ENCODE results near the gene KMT2E. TPM values are rescaled to one million over a fixed set of nuclear protein-coding genes. Genes with fewer than 3 reads are reported as not detected.
"Not testable (repeated sequence)": the region's sequence is repeated elsewhere in the genome, so short reads cannot be mapped to it uniquely, and the experiment has no call there.

KMT2E gene, protein sequence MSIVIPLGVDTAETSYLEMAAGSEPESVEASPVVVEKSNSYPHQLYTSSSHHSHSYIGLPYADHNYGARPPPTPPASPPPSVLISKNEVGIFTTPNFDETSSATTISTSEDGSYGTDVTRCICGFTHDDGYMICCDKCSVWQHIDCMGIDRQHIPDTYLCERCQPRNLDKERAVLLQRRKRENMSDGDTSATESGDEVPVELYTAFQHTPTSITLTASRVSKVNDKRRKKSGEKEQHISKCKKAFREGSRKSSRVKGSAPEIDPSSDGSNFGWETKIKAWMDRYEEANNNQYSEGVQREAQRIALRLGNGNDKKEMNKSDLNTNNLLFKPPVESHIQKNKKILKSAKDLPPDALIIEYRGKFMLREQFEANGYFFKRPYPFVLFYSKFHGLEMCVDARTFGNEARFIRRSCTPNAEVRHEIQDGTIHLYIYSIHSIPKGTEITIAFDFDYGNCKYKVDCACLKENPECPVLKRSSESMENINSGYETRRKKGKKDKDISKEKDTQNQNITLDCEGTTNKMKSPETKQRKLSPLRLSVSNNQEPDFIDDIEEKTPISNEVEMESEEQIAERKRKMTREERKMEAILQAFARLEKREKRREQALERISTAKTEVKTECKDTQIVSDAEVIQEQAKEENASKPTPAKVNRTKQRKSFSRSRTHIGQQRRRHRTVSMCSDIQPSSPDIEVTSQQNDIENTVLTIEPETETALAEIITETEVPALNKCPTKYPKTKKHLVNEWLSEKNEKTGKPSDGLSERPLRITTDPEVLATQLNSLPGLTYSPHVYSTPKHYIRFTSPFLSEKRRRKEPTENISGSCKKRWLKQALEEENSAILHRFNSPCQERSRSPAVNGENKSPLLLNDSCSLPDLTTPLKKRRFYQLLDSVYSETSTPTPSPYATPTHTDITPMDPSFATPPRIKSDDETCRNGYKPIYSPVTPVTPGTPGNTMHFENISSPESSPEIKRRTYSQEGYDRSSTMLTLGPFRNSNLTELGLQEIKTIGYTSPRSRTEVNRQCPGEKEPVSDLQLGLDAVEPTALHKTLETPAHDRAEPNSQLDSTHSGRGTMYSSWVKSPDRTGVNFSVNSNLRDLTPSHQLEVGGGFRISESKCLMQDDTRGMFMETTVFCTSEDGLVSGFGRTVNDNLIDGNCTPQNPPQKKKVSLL (N-terminal part only)
- total RNA-seq: 72.4 TPM
- long read RNA-seq, transcript KMT2E-214 (7 exons, 1,133 nt): major isoform, 5 of 237 reads
- long read RNA-seq, partial matches to known transcripts: 70 of 237 reads
- long read RNA-seq, other reads (novel, unspliced or antisense): 159 of 237 reads

DNA sequence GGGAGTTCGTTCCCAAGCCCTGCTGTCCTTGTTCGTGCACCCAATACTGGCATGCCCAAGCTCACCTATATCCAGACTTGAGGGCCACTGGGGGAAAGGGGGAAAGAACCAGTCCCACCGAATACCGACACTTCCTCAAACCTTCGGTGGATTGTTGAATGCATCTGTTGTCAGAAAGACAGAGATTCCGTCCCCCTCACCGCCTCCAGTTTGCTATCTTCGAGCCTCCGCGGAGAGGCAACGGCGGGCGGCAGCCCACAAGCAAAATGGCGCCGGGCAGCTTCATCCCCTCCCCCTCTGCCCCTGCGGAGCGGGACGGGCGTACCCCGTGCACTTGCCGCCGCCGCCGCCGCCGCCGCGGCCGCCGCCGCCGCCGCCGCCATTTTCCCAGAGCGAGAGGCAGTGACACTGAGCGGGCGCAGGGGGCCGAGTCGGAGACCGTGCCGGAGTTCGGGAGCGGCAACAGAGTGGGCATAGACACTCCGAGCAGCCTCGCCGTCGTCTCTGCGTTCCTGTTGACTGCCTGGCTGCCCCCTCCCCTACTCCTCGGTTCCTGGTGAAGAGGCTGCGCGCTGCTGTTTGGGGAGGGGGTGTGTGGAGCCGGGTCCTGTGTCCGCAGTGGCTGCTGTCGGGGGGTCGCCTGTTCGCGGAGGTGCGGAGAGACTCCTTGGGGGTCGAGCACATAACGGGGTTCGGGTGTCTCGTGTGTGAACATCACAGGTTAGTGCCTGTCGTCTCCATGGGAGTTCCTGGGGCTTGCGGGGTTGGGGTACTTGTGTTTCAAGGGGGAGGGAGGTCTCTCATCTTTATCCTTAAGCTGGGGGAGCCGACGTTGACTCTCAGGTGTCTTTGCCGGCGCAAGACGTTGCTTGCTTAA lies at the start of gene KMT2E:
KMT2E (plus strand) TSS at position 390 of the 877 bp plus-strand sequence. CDS start 26,748 bp downstream, outside the sequence.
- DNase-seq (ENCODE audit: low spot score): peak; percentile 97

DNA sequence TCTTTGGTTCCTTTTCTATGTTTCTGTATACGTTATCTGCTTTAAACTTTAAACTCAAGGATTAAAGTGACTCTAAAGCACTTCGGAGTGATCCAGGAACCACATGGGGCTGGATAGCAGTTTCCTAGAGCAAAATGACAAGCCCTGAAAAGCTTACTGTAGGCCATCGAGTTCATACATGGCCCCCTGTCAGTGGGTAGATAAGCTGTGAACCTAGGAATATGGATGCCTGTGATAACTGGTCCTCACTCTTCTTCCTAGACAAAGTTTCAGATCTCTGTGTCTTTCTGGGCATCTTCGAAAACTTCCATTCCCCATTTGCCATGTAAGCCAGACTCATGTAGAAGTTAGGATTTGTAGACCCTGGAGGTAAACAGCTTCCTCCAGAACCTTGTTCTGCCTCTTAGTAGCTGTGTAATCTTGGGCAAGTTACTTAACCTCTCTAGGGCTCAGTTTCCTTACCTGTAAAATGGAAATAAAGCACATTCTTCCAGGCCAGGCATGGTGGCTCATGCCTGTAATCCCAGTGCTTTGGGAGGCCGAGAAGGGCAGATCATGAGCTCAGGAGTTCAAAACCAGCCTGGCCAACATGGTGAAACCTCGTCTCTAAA lies 49.3 kb upstream of the KMT2E start:
- DNase-seq (ENCODE audit: low spot score): no peak

DNA sequence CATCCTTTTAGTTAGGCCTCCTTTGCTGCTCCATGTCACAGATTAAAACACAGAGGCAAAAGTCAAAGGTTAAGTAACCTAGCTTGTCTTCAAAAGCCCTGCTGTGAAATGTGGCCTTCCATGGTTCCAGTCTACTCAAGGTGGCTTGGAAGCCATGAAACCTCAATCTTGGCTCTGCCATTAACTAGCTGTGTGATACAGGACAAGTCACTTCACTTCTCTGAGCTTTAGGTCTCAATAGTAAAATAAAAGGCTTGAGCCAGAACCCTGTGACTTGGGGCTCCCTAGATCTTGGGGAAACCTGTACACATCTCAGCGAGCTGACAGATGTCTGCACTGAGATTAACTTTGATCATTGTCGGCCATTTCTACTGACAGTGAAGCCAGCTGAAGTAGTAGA lies 48.0 kb upstream of the KMT2E start:
- no peak for DNase-seq (ENCODE audit: low spot score)

DNA sequence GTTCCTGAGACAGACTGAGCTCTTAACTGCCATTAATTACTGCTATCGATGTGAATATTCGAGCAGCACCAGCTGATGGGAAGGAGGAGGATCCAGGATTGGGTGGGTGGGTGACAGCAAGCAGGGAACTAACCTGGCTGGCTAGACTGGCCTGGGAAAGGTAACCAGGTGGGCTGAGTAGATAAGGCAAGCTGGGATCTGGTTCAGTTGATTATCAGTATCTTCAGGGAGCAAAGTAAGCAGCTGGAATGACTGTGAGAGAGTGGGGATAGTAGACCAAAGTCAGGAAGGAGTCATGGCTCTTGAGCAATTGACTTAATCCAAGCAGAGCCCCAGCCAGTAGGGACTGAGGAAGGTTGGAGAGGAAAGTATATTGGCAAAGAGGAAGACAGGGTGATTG lies 46.9 kb upstream of the KMT2E start:
- DNase-seq (ENCODE audit: low spot score): no peak

DNA sequence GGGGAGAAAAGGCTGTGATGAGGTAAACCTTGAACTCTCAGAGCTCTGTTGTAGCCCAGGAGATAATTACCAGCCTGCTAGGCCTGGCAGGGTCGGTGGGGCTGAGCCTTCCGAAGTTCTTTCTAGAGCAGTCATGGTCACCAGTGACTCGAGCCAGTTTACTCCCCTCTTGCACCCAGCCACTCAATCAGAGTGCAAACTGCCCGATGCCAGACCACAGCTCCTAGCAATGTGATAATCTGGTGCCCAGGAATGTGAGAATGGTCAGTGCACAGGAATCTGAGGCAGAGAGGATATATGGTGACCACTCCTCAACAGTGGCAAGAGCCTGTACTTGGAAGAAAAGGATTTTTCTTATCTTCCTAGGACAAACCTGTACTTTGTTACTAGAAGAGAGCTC lies 46.4 kb upstream of the KMT2E start:
- DNase-seq (ENCODE audit: low spot score): no peak

DNA sequence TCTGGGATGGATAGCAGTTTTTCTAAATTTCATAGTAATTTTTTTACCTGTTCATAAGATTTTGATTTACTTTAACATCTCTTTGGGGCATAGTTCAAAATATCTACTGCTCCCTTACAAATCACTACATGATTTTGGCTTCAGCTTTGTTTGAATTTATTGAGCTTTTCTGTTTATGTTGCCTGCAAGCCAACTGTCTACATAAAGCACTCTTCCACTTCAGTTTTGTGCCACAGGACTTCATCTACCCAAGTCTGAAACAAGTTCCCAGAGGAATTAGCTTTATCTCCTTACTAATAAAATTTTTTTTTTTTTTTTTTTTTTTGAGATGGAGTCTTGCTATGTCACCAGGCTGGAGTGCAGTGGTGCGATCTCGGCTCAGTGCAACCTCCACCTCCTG lies 45.4 kb upstream of the KMT2E start:
- DNase-seq (ENCODE audit: low spot score): no peak

DNA sequence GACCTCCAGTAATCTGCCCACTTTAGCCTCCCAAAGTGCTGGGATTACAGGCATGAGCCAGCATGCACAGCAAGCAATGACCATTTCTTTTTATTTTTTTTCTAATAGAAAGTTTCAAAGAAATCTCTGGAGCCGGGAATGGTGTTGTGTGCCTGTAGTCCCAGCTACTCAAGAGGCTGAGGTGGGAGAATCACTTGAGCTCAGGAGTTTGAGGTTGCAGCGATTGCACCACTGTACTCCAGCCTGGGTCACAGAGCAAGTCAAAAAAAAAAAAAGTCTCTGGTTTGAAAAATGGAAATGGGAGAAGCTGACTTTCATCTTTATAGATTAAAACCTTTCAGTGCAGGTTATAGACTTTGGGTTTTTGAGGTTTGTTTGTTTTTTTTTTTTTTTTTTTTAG lies 44.8 kb upstream of the KMT2E start:
- no peak for DNase-seq (ENCODE audit: low spot score)

DNA sequence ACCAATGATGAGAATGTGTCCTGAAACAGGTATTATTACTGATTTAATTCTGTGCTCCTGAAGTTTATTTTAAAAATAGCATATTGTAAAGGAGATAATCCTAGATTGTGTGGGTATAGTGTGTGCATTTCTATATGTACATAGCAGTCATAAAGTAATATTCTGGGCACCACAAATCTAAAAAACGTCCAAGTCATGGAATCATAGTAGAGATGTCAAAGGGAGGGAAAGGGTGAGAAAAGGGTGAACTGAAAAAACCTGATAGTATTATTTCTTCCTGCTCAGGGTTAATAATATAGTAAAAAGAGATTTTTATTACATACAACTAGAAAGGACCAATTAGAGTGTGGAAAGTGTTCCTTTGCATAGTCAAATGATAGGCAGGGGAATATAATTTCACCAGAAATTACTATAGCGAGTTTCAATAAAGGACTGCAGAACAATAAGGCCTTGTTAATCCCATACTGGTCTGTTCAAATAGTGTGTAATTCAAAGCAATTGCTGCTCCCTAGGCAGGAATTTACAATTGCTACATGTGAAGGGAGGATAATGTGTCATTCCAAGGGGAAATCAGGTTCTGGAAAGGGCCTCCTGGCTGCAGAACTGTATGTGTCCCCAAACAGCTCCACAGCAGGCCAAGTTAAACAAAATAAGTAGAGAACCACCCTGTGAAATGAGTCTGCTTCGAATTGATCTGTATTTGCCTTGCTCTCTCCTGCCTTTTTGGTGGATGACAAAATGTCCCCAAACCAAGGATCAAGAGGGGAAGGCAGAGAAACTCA lies 42.5 kb upstream of the KMT2E start:
- no peak for DNase-seq (ENCODE audit: low spot score)

DNA sequence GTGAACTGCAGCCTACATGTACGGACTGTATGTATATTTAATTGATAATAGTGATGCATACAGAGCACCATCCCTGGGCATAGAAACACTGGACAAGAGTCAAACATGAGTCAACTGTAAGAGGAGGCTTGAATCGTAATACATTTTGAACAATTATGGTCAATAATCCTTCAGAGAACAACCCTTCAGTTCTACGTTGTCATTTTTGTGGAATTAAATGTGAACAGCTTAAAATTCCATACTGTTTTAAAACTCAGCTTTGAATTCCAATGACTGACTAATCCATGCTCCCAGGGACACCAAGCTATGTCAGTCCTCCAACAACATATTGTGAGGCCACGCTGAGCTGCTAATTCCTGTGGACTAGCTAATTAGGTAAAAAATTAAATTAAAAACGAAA lies 41.5 kb upstream of the KMT2E start:
- no peak for DNase-seq (ENCODE audit: low spot score)

DNA sequence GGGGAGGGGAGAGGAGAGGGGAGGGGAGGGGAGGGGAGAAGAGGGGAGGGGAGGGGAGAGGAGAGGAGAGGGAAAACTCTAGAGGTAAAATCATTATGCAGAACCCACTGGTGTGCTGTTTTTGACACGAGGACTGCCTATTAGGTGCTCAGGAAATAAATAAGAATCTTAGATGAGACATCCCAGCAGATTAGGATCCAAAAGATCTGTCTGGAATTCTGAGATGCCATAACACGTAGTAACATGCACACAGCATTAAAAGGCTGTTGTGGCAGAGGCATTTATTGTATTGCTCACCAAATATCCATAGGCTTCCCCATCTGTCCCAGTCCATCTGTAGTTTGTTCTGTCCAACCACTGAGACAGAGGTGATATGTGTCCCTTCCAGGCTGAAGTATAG lies 40.8 kb upstream of the KMT2E start:
- no peak for DNase-seq (ENCODE audit: low spot score)

DNA sequence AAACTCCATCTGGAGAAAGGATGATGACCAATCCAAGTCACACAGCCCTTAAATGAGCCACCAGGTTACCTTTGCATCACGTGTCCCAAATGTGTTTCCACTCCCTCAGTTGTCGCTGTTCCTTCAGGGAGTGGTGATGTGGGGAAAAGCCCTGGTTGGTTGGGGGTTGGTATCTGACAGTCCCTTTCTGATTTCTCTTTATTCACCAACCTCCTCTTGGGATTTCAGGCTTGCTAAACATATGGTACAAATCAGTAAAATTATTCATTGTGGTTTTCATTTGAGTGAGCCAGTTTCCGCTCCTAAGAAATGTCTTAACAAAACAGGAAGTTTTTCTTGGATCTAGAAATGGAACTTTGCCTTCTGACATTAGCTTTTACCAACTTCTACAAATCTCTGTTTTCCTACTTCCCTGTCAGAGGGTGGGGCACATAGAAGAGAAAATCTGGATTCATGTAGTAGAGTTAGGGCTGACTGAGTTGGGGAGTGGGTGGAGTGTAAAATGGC lies 40.0 kb upstream of the KMT2E start:
- no peak for DNase-seq (ENCODE audit: low spot score)

DNA sequence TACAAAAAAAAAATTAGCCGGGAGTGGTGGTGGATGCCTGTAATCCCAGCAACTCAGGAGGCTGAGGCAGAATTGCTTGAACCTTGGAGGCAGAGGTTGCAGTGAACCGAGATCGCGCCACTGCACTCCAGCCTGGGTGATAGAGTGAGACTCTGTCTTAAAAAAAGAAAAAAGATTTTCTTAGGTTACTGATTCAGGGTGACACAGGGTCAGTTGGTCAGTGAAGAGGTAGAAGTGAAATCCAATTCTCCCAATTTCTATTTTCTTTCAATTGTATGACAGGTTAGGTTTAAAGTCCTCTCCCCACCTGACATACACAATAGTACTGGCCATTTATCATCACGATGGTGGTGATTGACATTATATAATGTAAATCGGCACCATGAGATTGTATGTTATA lies 38.5 kb upstream of the KMT2E start:
- DNase-seq (ENCODE audit: low spot score): not testable (repeated sequence)

DNA sequence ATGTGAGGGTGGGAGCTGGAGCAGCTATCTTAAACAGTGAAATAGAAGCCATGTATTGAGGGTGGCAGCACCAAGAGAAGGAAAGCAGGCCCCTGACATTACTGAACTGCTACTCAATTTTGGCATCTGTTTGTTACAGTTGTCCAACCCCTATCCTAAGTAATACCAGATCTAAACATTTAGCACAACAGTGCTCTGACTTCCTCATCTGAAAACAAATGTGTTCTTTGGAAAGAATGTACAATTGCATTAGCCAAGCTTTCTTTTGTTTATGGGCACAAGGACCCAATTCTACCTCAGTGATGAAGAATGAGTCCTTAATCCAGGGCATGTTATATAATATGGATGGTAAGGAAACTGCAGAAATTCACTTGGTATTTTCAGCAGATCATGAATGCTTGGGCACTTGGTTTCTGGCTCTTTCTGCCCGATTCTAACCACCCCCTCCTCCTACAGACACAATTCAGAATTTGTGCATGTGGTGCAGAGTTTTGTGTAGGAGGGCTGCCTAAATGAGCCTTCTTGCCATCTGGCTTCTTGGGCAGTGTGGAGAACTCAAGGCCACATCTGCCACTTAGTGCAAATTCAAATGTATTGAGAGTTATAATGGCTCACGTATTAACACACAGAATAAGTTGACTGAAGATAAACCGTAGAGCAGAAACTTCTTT lies 36.9 kb upstream of the KMT2E start:
- DNase-seq (ENCODE audit: low spot score): no peak

DNA sequence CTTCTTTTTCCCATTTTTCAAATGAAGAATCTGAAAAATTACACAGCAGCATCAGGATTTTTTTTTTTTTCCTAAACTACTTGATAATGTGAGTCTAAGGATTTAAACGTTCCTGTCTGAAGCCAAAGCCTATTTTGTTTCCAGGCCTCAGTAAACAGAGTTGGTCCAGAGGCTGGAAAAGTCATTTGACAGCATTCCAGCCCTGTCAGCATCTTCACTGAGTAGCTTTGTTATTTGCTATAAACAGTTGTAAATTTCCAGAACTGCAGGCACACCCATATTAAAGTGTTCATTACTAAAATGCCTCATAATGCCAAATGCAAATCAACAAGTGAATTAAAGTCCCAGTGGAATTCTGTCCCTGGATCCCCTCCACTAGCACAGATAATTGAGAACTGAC lies 35.5 kb upstream of the KMT2E start:
- DNase-seq (ENCODE audit: low spot score): no peak

DNA sequence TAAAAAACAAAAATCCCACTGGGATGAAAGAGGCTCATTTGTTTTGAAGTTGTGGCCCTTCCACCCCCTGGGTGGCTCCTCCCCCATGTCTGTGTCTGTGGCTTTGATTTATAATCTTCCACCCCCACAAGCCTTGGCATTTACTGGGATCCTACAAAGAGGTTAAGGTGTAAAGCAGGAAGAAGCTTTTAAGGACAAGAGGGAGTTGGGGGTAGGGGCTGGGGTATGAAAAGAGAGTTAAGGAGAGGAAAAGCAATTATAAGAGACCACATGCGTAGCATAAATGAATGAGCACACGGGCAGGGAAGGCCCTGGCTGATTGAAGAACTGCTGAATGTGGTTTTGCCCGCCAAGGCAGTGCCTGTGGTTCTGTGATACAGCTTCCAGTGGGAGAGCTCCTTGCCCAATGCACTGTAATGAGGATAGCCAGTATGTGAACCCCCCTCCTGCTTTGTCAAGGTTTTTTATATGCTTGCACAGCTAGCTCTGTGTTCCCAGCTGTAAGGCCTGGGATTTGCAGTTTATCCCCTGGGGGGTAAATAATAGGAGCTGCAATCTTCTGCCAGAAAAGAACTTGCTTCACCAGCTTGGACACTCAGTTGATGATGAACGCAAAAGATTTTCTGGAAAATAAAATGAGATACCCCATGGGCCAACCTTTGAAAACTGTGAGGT lies 34.7 kb upstream of the KMT2E start:
- no peak for DNase-seq (ENCODE audit: low spot score)

DNA sequence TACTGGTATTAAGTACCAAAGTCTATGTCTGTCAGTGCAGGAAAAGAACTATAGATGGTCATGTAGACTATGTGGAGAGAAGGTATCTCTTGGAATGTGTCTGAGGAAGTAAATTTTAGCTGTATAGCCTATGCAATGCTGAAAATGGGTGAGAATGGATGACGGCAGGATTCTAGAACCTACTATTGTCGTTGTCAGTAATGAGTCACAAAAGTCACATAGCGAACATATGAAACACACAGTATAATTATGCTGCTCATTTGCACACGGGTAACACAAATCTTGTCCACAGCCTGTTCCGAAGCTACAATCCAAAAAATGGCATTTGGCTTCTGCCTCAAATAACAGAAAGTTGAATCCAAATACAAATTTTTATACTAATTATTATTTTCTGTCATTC lies 33.6 kb upstream of the KMT2E start:
- DNase-seq (ENCODE audit: low spot score): no peak

DNA sequence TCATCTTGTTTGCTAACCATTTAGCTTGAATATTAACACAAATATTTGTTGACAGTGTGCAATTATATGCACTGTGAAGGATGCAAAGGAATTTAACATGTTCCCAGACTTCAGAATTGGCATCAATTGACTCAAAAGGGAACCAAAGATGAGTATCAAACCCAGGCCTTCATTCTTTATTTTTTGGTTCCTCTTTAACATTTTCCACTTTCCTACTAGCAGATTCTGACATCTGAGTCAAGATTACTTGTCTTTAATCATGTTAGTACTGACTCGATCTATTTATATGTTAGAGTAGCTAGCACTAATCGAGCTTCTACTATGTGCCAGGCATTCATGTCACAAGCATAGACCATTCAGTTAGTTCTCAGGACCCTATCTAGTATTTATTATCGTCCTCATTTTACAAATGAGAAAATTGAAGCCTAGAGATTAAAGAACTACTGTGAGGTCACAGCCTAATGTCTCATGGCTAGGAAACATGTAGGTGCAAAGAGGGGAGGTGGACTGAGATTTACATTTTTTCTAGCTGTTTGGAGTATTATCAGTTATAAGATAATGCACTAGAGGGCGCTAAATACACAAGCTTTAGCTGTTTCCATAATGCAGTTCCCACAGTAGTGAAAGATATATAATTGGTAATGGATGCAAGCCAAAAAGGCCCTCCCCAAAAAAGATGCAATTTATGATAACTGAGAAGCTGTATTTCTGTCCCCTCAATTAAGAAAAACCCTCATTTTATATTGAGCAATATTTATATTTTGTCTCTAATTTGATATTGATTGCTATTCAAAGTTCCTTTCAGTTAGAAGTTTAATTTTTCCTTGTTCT lies 32.9 kb upstream of the KMT2E start:
- DNase-seq (ENCODE audit: low spot score): no peak

All from mesenteric fat pad (tissue), 1 donor.